Mesenchymal stem cell (in vitro differentiated cells and primary cell): ENCODE measurements around the gene KCNQ4.

Experiments used
- DNase-seq: peaks from one replicate; pipeline ENCODE4 v3.0.0-alpha.2; 2013
- H2AFZ ChIP-seq: one replicate; pipeline ENCODE4 v1.6.1; 2013; ENCODE audit warnings: low read depth, mild to moderate bottlenecking, control low read depth, inconsistent platforms, low read length, moderate library complexity
- H2AK5ac ChIP-seq: 2 replicates; pipeline ENCODE4 v1.6.1; 2013; ENCODE audit warnings: low read length, moderate library complexity, mild to moderate bottlenecking, inconsistent platforms; ENCODE audit not compliant: severe bottlenecking
- H2BK120ac ChIP-seq: one replicate; pipeline ENCODE4 v1.6.1; 2013; ENCODE audit warnings: low read depth, mild to moderate bottlenecking, inconsistent platforms, low read length, moderate library complexity
- H2BK12ac ChIP-seq, 2 experiments: one replicate each; pipeline ENCODE4 v1.6.1; 2013; ENCODE audit warnings: inconsistent platforms in 2 of 2, low read length in 2 of 2, mild to moderate bottlenecking in 2 of 2, moderate library complexity in 2 of 2, control low read depth in 1 of 2
- H2BK15ac ChIP-seq: one replicate; pipeline ENCODE4 v1.6.1; 2013; ENCODE audit warnings: mild to moderate bottlenecking, low read depth, inconsistent platforms; ENCODE audit not compliant: poor library complexity, severe bottlenecking
- H2BK5ac ChIP-seq: 2 replicates; pipeline ENCODE4 v1.6.1; 2013; ENCODE audit warnings: low read depth, mild to moderate bottlenecking, low read length, control low read depth, inconsistent platforms; ENCODE audit not compliant: poor library complexity, severe bottlenecking
- H3K14ac ChIP-seq, 2 experiments: one replicate each; pipeline ENCODE4 v1.6.1; 2013; ENCODE audit warnings: inconsistent platforms in 2 of 2, low read length in 2 of 2, control low read depth in 1 of 2, mild to moderate bottlenecking in 1 of 2, moderate library complexity in 1 of 2
- H3K18ac ChIP-seq, 2 experiments: one replicate each; pipeline ENCODE4 v1.6.1; 2013; ENCODE audit warnings: inconsistent platforms in 2 of 2, low read length in 2 of 2, control low read depth in 1 of 2, low read depth in 1 of 2, mild to moderate bottlenecking in 1 of 2
- H3K23ac ChIP-seq, 2 experiments: one replicate each; pipeline ENCODE4 v1.6.1; 2013; ENCODE audit warnings: inconsistent platforms in 2 of 2, low read length in 2 of 2, mild to moderate bottlenecking in 2 of 2, moderate library complexity in 2 of 2, control low read depth in 1 of 2
- H3K27ac ChIP-seq: 2 replicates; pipeline ENCODE4 v1.5.1; 2013; ENCODE audit warnings: mild to moderate bottlenecking, moderate library complexity, low read length, control low read depth, inconsistent platforms; ENCODE audit not compliant: poor library complexity, severe bottlenecking
- H3K27me3 ChIP-seq, 2 experiments: 2 replicates each; pipeline versions ENCODE4 v1.6.1 to v1.7.0; 2013; ENCODE audit warnings: low read length in 2 of 2, mild to moderate bottlenecking in 2 of 2, moderate library complexity in 2 of 2, control low read depth in 1 of 2, inconsistent platforms in 1 of 2; ENCODE audit not compliant: control insufficient read depth in 1 of 2, insufficient read depth in 1 of 2
- H3K36me3 ChIP-seq, 2 experiments: 2 replicates each; pipeline versions ENCODE4 v1.6.1 to v1.7.0; 2013; ENCODE audit warnings: low read length in 2 of 2, control low read depth in 1 of 2, inconsistent platforms in 1 of 2, low read depth in 1 of 2, mild to moderate bottlenecking in 1 of 2; ENCODE audit not compliant: insufficient read depth in 2 of 2, control insufficient read depth in 1 of 2
- H3K4ac ChIP-seq, 2 experiments: one replicate each; pipeline ENCODE4 v1.6.1; 2013; ENCODE audit warnings: inconsistent platforms in 2 of 2, low read length in 2 of 2, mild to moderate bottlenecking in 2 of 2, moderate library complexity in 2 of 2, control low read depth in 1 of 2, low read depth in 1 of 2
- H3K4me1 ChIP-seq: 2 replicates; pipeline ENCODE4 v1.6.1; 2013; ENCODE audit warnings: low read depth, low read length, control low read depth; ENCODE audit not compliant: control insufficient read depth, insufficient read depth
- H3K4me2 ChIP-seq: 2 replicates; pipeline ENCODE4 v1.6.1; 2013; ENCODE audit warnings: low read length, mild to moderate bottlenecking, inconsistent platforms; ENCODE audit not compliant: poor library complexity, severe bottlenecking
- H3K4me3 ChIP-seq, 2 experiments: 2 replicates each; pipeline versions ENCODE4 v1.5.1 to v1.7.0; 2013; ENCODE audit warnings: low read length in 2 of 2, mild to moderate bottlenecking in 2 of 2, control low read depth in 1 of 2, low read depth in 1 of 2; ENCODE audit not compliant: insufficient read depth in 1 of 2
- H3K79me1 ChIP-seq: replicated peaks from 2 replicates; pipeline ENCODE4 v1.6.1; 2013; ENCODE audit warnings: mild to moderate bottlenecking, control low read depth, low read length, inconsistent platforms; ENCODE audit not compliant: poor library complexity, severe bottlenecking
- H3K9ac ChIP-seq: 2 replicates; pipeline ENCODE4 v1.7.0; 2013; ENCODE audit warnings: mild to moderate bottlenecking, low read length, moderate library complexity
- H3K9me3 ChIP-seq: 2 replicates; pipeline ENCODE4 v1.7.0; 2013; ENCODE audit warnings: mild to moderate bottlenecking, low read length; ENCODE audit not compliant: control insufficient read depth
- H4K8ac ChIP-seq: one replicate; pipeline ENCODE4 v1.6.1; 2013; ENCODE audit warnings: inconsistent platforms, mild to moderate bottlenecking, low read length, moderate library complexity
- H4K91ac ChIP-seq: one replicate; pipeline ENCODE4 v1.6.1; 2013; ENCODE audit warnings: mild to moderate bottlenecking, low read length, inconsistent platforms
- WGBS: methylation state at CpG from one replicate; pipeline ENCODE4 v1.1.7; 2013; ENCODE audit warnings: mixed read lengths; 5-methylcytosine and 5-hydroxymethylcytosine counted together

The KCNQ4 gene

DNA sequence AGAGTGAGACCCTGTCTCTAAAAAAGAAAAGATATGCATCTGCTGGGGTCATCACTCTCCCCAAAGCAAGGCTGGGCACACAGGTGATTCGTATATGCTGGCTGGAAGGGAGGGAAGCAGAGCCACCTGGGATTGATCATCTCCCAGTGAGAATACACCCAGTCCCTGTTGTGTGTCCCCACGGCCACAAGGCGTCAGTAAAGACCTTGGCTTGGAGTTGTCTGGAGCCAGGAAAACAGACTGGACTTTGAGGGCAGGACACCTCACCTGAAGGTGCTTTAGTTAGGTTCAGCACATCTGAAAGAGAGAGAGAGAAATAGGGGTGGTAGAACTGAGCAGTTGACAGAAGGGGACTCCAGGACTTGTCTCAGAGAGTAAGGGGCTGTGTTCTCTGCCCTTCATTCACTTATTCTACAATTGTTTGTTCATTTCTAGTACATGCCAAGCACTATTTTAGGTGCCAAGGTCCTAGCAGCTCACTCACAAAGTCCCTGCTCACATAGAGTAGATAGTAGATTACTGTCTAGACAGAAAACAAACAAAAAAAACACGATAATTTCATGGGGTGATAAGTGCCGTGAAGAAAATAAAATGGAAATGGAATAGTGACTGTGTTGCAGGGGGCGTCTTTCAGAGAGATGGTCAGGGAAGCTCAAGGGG lies 65.1 kb downstream of the KCNQ4 start:
- H2BK12ac ChIP-seq: no peak overlapping the region
- no peak overlapping the region for H3K27ac ChIP-seq
- no peak overlapping the region for H3K9ac ChIP-seq
- H3K23ac ChIP-seq: no peak overlapping the region
- no peak overlapping the region for H4K91ac ChIP-seq
- H3K4ac ChIP-seq: no peak overlapping the region
- H3K14ac ChIP-seq: no peak overlapping the region
- no peak overlapping the region for H2AK5ac ChIP-seq
- WGBS: 41% methylated on average over 6 of the region's 6 CpGs
- H3K79me1 ChIP-seq: no peaks in the 10 kb centered on the region
- H2BK120ac ChIP-seq: no peak overlapping the region
- H4K8ac ChIP-seq: no peak overlapping the region
- no peak overlapping the region for H3K4me3 ChIP-seq
- no peak overlapping the region for H2BK15ac ChIP-seq
- H3K4me1 ChIP-seq: no peaks in the 10 kb centered on the region
- no peaks in the 10 kb centered on the region for H3K9me3 ChIP-seq
- no peak overlapping the region for H3K18ac ChIP-seq
- H2AFZ ChIP-seq: no peak overlapping the region
- H2BK5ac ChIP-seq: no peak overlapping the region
- no peaks in the 10 kb centered on the region for H3K36me3 ChIP-seq
- DNase-seq: peak; percentile 72
- peaks cover 0 to 5% of the 10 kb centered on the region in 2 experiments for H3K27me3 ChIP-seq
- H3K4me2 ChIP-seq: no peak overlapping the region

DNA sequence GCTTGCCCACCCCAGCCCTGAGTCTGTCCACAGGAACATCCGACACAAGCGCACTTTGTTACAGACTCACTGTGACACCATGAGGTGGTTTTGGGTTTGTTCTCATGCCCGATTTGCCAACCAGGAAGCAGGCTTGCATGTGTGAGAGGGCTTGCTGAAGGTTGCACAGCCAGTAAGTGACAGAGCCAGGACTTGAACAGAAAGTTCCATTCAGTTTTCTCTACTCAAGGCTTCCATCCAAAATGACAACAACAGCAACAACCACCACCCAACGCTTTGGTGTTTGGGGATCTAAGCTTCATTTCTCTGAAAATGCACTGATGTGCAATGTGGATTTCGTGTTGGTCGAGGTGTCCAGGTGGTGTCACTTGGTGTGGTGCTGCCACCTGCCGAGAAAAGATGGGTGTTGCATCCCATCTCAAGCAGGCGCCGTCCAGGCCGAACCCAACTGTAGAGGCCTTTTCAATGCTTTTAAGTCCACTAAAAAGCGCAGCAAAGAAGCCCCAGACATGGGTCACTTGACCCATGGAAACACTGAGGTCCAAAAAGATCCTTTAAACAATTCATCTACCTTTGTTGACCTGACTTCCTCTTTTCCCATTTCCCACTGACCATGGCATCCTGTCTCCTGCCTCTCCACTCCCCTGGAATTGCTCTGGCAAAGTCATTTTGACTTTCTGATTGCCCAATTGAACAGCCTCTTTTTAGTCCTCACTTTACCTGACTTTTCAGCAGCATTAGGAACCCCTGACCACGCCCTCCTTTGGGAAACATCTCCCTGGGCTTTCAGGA lies 66.4 kb downstream of the KCNQ4 start:
- H3K27me3 ChIP-seq: no peaks in the 10 kb centered on the region
- no peak overlapping the region for H2BK120ac ChIP-seq
- H3K9ac ChIP-seq: peak overlapping the region; percentile 11
- no peaks in the 10 kb centered on the region for H3K36me3 ChIP-seq
- H2AFZ ChIP-seq: no peak overlapping the region
- no peak overlapping the region for H3K18ac ChIP-seq
- H3K4ac ChIP-seq: no peak overlapping the region
- peak; percentile 61 for DNase-seq
- no peaks in the 10 kb centered on the region for H3K9me3 ChIP-seq
- H2AK5ac ChIP-seq: no peak overlapping the region
- H4K91ac ChIP-seq: no peak overlapping the region
- WGBS: 15% methylated on average over 12 of the region's 12 CpGs
- no peak overlapping the region for H3K14ac ChIP-seq
- no peak overlapping the region for H2BK15ac ChIP-seq
- H4K8ac ChIP-seq: no peak overlapping the region
- H2BK5ac ChIP-seq: no peak overlapping the region
- H3K4me2 ChIP-seq: no peak overlapping the region
- H3K27ac ChIP-seq: no peak overlapping the region
- no peak overlapping the region for H2BK12ac ChIP-seq
- no peaks in the 10 kb centered on the region for H3K4me1 ChIP-seq
- H3K79me1 ChIP-seq: no peaks in the 10 kb centered on the region
- H3K4me3 ChIP-seq: no peak overlapping the region
- no peak overlapping the region for H3K23ac ChIP-seq

- Histone ChIP-seq H2BK120ac (no peak overlapping the region), H3K36me3 (no peaks in the 10 kb centered on the region), H3K23ac (no peak overlapping the region), H3K79me1 (no peaks in the 10 kb centered on the region), H3K14ac (no peak overlapping the region), H2BK15ac (no peak overlapping the region), H3K27ac (no peak overlapping the region), H3K4ac (no peak overlapping the region), H2BK5ac (no peak overlapping the region), H3K4me3 (no peak overlapping the region), H2BK12ac (no peak overlapping the region), H3K4me2 (no peak overlapping the region), H3K9me3 (no peaks in the 10 kb centered on the region), H3K9ac (no peak overlapping the region), H3K4me1 (no peaks in the 10 kb centered on the region), H2AFZ (no peak overlapping the region), H3K18ac (no peak overlapping the region), H3K27me3 (no peaks in the 10 kb centered on the region), H2AK5ac (no peak overlapping the region), H4K91ac (no peak overlapping the region), H4K8ac (no peak overlapping the region)
- 96% methylated on average over 4 of the region's 6 CpGs for WGBS
- DNase-seq: no peak
Measured at GRCh38 chr1:40851643-40852042, 68.1 kb downstream of the KCNQ4 start.

GRCh38 chr1:40853113-40853884 lies 69.7 kb downstream of the KCNQ4 start:
- 90% methylated on average over 12 of the region's 13 CpGs for WGBS
- Histone ChIP-seq H3K23ac (no peak overlapping the region), H2AFZ (no peak overlapping the region), H2AK5ac (no peak overlapping the region), H3K4me1 (no peaks in the 10 kb centered on the region), H3K36me3 (no peaks in the 10 kb centered on the region), H3K27ac (no peak overlapping the region), H2BK120ac (no peak overlapping the region), H4K8ac (no peak overlapping the region), H3K9ac (no peak overlapping the region), H2BK12ac (no peak overlapping the region), H4K91ac (no peak overlapping the region), H3K14ac (no peak overlapping the region), H3K79me1 (no peaks in the 10 kb centered on the region), H2BK15ac (no peak overlapping the region), H3K27me3 (no peaks in the 10 kb centered on the region), H3K4me2 (no peak overlapping the region), H2BK5ac (no peak overlapping the region), H3K9me3 (no peaks in the 10 kb centered on the region), H3K18ac (no peak overlapping the region), H3K4me3 (no peak overlapping the region), H3K4ac (no peak overlapping the region)
- DNase-seq: no peak
